SK-N-SH (cell line): ENCODE data around the gene PQBP1. TPM values are rescaled to one million over a fixed set of nuclear protein-coding genes. Genes with fewer than 3 reads are reported as not detected.

Experiments used
- CTCF ChIA-PET: fragments of 300-600, 350-600 bp; formaldehyde crosslinking; extraction: SDS; loops from one replicate; lab custom pipeline; 2021; lab: Yijun Ruan, JAX
- POLR2A ChIA-PET: fragments of 350-600 bp; sonication (Branson Sonifier 250); formaldehyde crosslinking; extraction: SDS; loops from one replicate; lab custom pipeline; 2020; ENCODE audit warnings: antibody characterized with exemption, inconsistent platforms; lab: Yijun Ruan, JAX
- DNase-seq: peaks from one replicate; pipeline ENCODE4 v3.0.0; 2012
- H2AFZ ChIP-seq: fragments of 200-600 bp; sonication (generic); 2 replicates; pipeline ENCODE4 v1.8.1; 2016; ENCODE audit warnings: antibody characterized with exemption, mild to moderate bottlenecking, low read depth
- H3F3A ChIP-seq: fragments of 200-600 bp; sonication (generic); replicated peaks from 2 replicates; pipeline ENCODE3; 2016; ENCODE audit warnings: antibody characterized with exemption, mild to moderate bottlenecking; ENCODE audit not compliant: insufficient read depth
- H3K27ac ChIP-seq, 2 experiments: fragments of 200-500 bp in 1 of 2; fragments of 200-600 bp in 1 of 2; sonication (Bioruptor generic) in 1 of 2; sonication (generic), shearing (Covaris generic) in 1 of 2; 2 replicates each; pipeline versions ENCODE4 v1.5.1 to v1.6.1; 2014 to 2016; ENCODE audit warnings: low read depth in 2 of 2, inconsistent platforms in 1 of 2, low read length in 1 of 2, mild to moderate bottlenecking in 1 of 2, mixed read lengths in 1 of 2
- H3K27me3 ChIP-seq: fragments of 200-600 bp; sonication (generic), shearing (Covaris generic); 2 replicates; pipeline ENCODE4 v1.6.1; 2016; ENCODE audit warnings: mixed run types; ENCODE audit not compliant: insufficient read depth
- H3K36me3 ChIP-seq, 2 experiments: fragments of 200-500 bp in 1 of 2; fragments of 200-600 bp in 1 of 2; sonication (Bioruptor generic) in 1 of 2; sonication (generic) in 1 of 2; replicated peaks in 1 of 2; 2 replicates each; pipeline versions ENCODE3 to v1.5.1; 2014 to 2016; ENCODE audit warnings: low read length in 1 of 2, mild to moderate bottlenecking in 1 of 2; ENCODE audit not compliant: insufficient read depth in 2 of 2, control insufficient read depth in 1 of 2
- H3K4me1 ChIP-seq, 2 experiments: fragments of 200-500 bp in 1 of 2; fragments of 200-600 bp in 1 of 2; sonication (Bioruptor generic) in 1 of 2; sonication (generic), shearing (Covaris generic) in 1 of 2; 2 replicates each; pipeline versions ENCODE4 v1.5.1 to v1.6.1; 2014 to 2016; ENCODE audit warnings: low read depth in 1 of 2, low read length in 1 of 2, mixed run types in 1 of 2; ENCODE audit not compliant: insufficient read depth in 2 of 2, control insufficient read depth in 1 of 2
- H3K4me2 ChIP-seq: fragments of 200-600 bp; sonication (generic), shearing (Covaris generic); 2 replicates; pipeline ENCODE4 v1.6.1; 2017; ENCODE audit warnings: mixed run types
- H3K4me3 ChIP-seq, 2 experiments: fragments of 200-500 bp in 1 of 2; fragments of 200-600 bp in 1 of 2; sonication (Bioruptor generic) in 1 of 2; sonication (generic), shearing (Covaris generic) in 1 of 2; 2 replicates each; pipeline versions ENCODE4 v1.5.1 to v1.8.1; 2014 to 2016; ENCODE audit warnings: low read depth in 2 of 2, inconsistent platforms in 1 of 2, low read length in 1 of 2, mild to moderate bottlenecking in 1 of 2, mixed read lengths in 1 of 2, moderate library complexity in 1 of 2
- H3K79me2 ChIP-seq: fragments of 200-600 bp; sonication (generic); 2 replicates; pipeline ENCODE4 v1.8.1; 2017; ENCODE audit warnings: mild to moderate bottlenecking; ENCODE audit not compliant: insufficient read depth
- H3K9ac ChIP-seq: fragments of 200-600 bp; sonication (generic); 2 replicates; pipeline ENCODE4 v1.6.1; 2017; ENCODE audit warnings: mixed run types
- H3K9me2 ChIP-seq: fragments of 200-600 bp; sonication (generic); 2 replicates; pipeline ENCODE4 v1.6.1; 2017; ENCODE audit warnings: mixed run types
- H3K9me3 ChIP-seq: fragments of 200-600 bp; sonication (generic); 2 replicates; pipeline ENCODE4 v1.6.1; 2017; ENCODE audit warnings: mixed run types, mild to moderate bottlenecking, moderate library complexity
- H4K20me1 ChIP-seq: fragments of 200-600 bp; sonication (generic); 2 replicates; pipeline ENCODE4 v1.6.1; 2017; ENCODE audit warnings: mild to moderate bottlenecking, mixed run types; ENCODE audit not compliant: insufficient read depth
- EZH2phosphoT487 ChIP-seq: fragments of 200-600 bp; sonication (generic); IDR thresholded peaks from 2 replicates; pipeline ENCODE4 v1.6.1; 2017; ENCODE audit warnings: low read depth, mixed run types, mild to moderate bottlenecking, antibody characterized with exemption, moderate library complexity, borderline replicate concordance
- FOXM1 ChIP-seq: IDR thresholded peaks from 2 replicates; pipeline ENCODE4 v1.4.0; 2012; ENCODE audit warnings: low read depth, mild to moderate bottlenecking
- IRF3 ChIP-seq: fragments of 150-350 bp; IDR thresholded peaks from 2 replicates; pipeline ENCODE4 v1.6.1; 2016; ENCODE audit warnings: mild to moderate bottlenecking, low read depth, low read length
- JUND ChIP-seq: IDR thresholded peaks from 2 replicates; pipeline ENCODE4 v1.4.0; 2012
- MAX ChIP-seq: IDR thresholded peaks from 2 replicates; pipeline ENCODE4 v1.4.0; 2012; ENCODE audit warnings: low read depth
- MEF2A ChIP-seq: IDR thresholded peaks from 2 replicates; pipeline ENCODE4 v1.4.0; 2012; ENCODE audit warnings: low read depth, borderline replicate concordance
- NFIC ChIP-seq: IDR thresholded peaks from 2 replicates; pipeline ENCODE4 v1.4.0; 2012; ENCODE audit warnings: borderline replicate concordance
- PBX3 ChIP-seq: IDR thresholded peaks from 2 replicates; pipeline ENCODE4; 2012
- POLR2AphosphoS5 ChIP-seq: IDR thresholded peaks from 2 replicates; pipeline ENCODE4 v1.6.1; 2012; ENCODE audit warnings: low read depth, low read length
- RAD21 ChIP-seq: IDR thresholded peaks from 2 replicates; pipeline ENCODE4 v1.6.1; 2012; ENCODE audit warnings: mild to moderate bottlenecking, low read length
- RFX5 ChIP-seq: IDR thresholded peaks from 2 replicates; pipeline ENCODE4 v1.6.1; 2012; ENCODE audit warnings: mild to moderate bottlenecking, improper control_type of control experiment, low read length
- RXRA ChIP-seq: IDR thresholded peaks from 2 replicates; pipeline ENCODE4 v1.4.0; 2012; ENCODE audit warnings: low read depth, mild to moderate bottlenecking, borderline replicate concordance
- SMC3 ChIP-seq: IDR thresholded peaks from 2 replicates; pipeline ENCODE4 v1.6.1; 2012; ENCODE audit warnings: low read depth, low read length, improper control_type of control experiment
- TCF12 ChIP-seq: IDR thresholded peaks from 2 replicates; pipeline ENCODE4 v1.4.0; 2012
- WGBS: methylation state at CpG from one replicate; pipeline ENCODE4 v1.1.6; 2017; ENCODE audit warnings: low lambda C conversion rate; 5-methylcytosine and 5-hydroxymethylcytosine counted together
- polyA plus RNA-seq, 3 experiments: library from polyadenylated mRNA; depleted of rRNA; stranded (reverse); fragments of >200 nt; gene quantifications; 2 replicates each; pipeline ENCODE4 v1.2.3, GENCODE V29; 2012

Gene PQBP1
- polyA plus RNA-seq, 1 of the 3 experiments (the other 2 are of a cell fraction) = 113 TPM

GRCh38 chrX:48892896-48893295, 4.8 kb upstream of the PQBP1 start:
- no peak for DNase-seq
- WGBS = 43% methylated on average over 1 of the region's 4 CpGs
- Histone ChIP-seq H4K20me1 (peaks cover 4% of the 10 kb centered on the region; the same call in 1 of the 2 replicates), H3K4me2 (no peak overlapping the region), H2AFZ (no peak overlapping the region), H3K27ac (no peak overlapping the region), H3K9me3 (no peaks in the 10 kb centered on the region), H3K27me3 (peaks cover 16% of the 10 kb centered on the region; the same call in 1 of the 2 replicates), H3K9me2 (no peaks in the 10 kb centered on the region), H3K4me1 (peaks cover 0 to 12% of the 10 kb centered on the region in 2 experiments; a peak in 1 of 4 replicates), H3K4me3 (no peak overlapping the region), H3K9ac (no peak overlapping the region), H3F3A (peaks cover 3% of the 10 kb centered on the region), H3K79me2 (peaks cover 14% of the 10 kb centered on the region), H3K36me3 (peaks cover 0 to 2% of the 10 kb centered on the region in 2 experiments)
- ChIA-PET CTCF (no interaction called here), POLR2A (no interaction called here)
- no peak for TF ChIP-seq RXRA
- no peak for TF ChIP-seq JUND
- no peak for TF ChIP-seq TCF12
- TF ChIP-seq MAX = no peak
- TF ChIP-seq POLR2AphosphoS5 = no peak
- TF ChIP-seq FOXM1 = no peak

- Histone ChIP-seq H3K9me2 (no peaks in the 10 kb centered on the region), H3K9me3 (no peaks in the 10 kb centered on the region), H3K9ac (no peak overlapping the region), H3K79me2 (peaks cover 14% of the 10 kb centered on the region), H3F3A (peaks cover 3% of the 10 kb centered on the region), H3K36me3 (peaks cover 0 to 2% of the 10 kb centered on the region in 2 experiments), H3K27me3 (peaks cover 15% of the 10 kb centered on the region; the same call in 1 of the 2 replicates), H3K4me3 (no peak overlapping the region), H2AFZ (no peak overlapping the region), H4K20me1 (peaks cover 4% of the 10 kb centered on the region; the same call in 1 of the 2 replicates), H3K27ac (no peak overlapping the region), H3K4me1 (peaks cover 0 to 12% of the 10 kb centered on the region in 2 experiments; a peak in 1 of 4 replicates), H3K4me2 (no peak overlapping the region)
- POLR2A ChIA-PET = no interaction called here
- TF ChIP-seq MEF2A (no peak), RAD21 (no peak), PBX3 (no peak), NFIC (no peak), RFX5 (no peak), SMC3 (no peak), EZH2phosphoT487 (no peak), TCF12 (no peak), IRF3 (no peak)
- CTCF ChIA-PET = no interaction called here
- no peak for DNase-seq
- 56% methylated on average over 10 of the region's 16 CpGs for WGBS
These were observed 4.0 kb upstream of the PQBP1 start for GRCh38 chrX:48893556-48894348.
